GM19452 (cell line): ENCODE measurements around the gene OS9.

Experiments used
- ATAC-seq: cut with Tn5 transposase; IDR thresholded peaks from one replicate; pipeline ENCODE4 v1.9.1; 2021; ENCODE audit not compliant: unreplicated experiment

Gene OS9

DNA sequence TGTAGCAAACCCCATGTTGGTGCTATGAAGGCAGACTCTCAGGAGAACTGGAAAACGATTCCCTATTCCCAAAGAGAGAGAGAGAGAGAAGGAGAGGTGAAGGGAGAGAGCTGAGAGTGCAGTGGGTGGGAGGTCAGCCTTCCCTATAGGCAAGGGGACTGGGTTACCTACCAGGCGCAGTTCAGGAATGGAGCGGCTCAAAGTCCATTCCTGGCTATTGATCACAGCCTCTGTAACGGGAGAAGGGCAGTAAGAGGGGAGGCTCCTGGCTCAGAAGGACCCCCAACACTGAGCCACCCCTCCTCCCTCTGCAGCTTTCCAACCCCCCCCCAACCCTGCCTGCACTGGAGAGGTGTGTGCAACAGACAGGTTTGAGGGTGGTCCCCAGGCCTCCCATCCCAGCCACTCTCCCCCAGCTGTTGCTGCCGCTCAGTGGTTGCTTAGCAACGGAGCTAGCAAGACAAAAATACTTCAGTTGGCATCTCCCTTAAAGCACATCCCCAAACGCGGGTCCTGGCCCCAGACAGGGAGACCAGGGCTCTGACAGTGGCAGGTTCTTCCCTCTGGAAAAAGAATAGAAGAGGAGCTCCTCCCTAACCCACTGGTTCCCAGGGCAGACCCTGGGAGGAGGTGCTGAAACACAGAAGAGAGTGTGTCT is 41.4 kb downstream of the OS9 start:
- no peak for ATAC-seq

DNA sequence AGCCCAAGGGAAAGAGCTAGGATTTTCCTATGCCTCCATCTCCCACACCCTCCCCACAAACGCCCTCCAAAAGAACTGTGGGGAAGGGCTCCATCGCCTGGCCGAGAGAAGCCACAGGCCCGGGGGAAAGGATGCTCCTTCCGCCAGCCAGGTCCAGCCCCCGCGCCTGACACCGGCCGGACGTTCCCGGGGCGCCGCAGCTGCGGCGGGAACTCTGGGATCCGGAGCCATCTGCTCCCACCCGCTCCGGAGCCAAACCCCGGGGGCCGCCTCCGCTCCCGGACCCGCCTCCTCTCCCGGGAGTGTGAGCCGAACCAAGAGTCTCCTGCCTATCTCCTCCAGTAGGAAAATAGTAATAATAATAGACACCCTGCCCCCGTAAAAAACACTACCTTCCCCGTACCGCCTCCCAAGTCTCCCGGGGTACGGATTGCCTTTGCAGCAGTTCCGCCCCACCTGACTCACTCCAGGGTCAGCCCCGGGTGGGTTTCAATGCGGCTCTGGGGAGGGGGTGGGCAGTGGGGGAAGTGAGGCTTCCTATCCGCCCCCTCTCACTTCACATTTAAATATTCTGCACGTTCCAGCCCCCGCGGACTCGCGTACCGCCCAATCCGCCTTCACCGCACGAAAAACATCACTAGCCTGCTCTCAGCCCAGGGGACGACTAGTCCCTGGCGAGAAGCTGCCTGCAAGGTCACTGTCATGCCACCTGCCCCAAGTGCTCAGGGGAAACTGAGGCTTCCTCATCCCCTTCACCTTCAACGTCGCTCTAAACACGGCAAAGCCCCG is 42.2 kb downstream of the OS9 start:
- no peak for ATAC-seq

DNA sequence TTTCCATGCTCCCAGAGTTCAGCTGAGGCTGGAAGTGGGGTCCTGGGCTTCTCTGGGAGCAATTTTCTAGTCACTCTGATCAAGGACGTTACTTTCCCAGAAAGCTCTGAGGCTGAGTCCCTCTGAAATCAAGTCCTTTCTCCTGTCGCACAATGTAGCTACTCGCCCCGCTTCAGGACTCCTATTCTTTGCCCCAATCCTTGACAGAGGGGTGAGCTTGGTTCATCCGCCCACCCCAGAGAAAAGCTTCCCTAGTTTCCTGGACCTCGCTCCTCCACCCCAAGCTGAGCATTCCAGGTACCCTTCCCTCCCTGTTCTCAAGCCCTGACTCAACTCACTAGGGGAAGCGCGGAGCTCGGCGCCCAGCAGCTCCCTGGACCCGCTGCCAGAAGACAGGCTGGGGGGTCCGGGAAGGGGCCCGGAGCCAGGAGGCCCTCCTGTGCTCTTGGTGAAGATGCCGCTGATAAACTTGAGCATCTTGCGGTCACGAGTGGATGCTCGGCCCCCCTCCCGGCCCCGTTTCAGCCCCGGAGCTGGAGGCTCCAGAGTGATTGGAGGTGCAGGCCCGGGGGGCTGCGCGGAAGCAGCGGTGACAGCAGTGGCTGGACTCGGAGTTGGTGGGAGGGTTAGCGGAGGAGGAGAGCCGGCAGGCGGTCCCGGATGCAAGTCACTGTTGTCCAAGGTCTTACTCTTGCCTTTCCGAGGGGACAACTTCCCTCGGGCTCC is 43.0 kb downstream of the OS9 start:
- ATAC-seq, result no peak

DNA sequence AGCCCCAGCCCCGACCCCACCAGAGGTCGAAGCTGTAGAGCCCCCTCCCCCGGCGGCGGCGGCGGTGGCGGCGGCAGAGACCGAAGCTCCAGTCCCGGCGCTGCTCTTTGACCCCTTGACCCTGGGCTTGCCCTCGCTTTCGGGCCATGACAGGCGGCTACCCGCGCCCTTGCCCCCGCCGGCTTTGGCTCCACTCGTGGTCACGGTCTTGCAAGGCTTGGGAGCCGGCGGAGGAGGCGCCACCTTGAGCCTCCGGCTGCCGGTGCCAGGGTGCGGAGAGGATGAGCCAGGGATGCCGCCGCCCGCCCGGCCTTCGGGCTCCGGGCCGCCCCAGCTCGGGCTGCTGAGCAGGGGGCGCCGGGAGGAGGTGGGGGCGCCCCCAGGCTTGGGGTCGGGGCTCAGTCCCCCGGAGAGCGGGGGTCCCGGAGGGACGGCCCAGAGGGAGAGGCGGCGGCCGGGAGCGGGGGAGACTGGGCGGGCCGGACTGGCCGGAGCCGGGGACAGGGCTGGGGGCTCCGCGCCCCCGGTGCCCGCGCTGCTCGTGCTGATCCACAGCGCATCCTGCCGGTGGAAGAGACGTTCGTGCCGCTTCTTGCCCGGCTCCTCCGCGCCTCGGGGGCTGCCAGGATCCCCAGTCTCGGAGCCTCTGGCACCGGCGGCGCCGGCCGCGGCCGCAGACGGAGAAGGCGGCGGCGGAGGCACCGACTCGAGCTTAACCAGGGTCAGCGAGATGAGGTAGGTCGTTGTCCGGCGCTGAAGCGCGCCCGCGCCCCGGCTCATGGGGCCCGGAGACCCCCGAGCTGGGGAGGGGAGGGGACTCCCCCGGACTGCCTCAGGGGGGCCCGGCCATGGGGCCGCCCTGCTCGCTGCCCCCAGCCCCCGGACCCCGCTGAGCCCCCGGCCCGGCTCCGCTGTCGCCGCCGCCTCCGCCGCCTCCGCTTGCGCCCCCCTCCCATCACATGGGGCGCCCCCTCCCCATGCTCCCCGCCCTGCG is 43.8 kb downstream of the OS9 start:
- no peak for ATAC-seq

DNA sequence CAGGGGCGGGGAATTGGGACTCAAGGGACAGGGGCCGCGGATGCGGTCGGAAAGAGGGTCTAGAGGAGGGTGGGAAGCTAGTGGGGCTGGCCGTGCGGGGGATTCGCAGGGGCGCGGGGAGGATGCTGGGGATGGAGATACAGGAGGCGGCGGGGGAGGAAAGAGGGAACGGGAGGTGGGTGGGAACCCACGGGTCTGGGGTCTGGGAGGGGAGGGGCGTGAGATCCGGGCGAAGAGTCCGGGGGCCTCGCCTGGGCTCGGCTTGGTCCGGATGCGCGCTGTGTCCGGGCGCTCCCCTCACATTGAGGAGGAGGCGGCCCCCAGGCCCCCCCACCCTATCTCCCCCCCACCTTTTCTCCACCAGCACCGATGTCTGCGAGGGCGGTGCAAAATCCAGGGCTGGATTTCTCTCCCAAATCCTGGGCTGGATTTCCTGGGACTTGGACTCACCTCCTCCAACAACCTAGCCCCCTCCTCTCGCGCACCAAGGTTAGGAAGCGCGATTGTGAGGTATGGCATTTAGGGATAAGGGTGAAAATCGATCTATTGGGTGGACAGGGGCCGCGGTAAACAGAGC is 44.8 kb downstream of the OS9 start, which contains the start of gene AGAP2:
TSS of gene AGAP2 (minus strand) at position 82 of the 577 bp plus-strand sequence. CDS start 496 bp downstream, outside the sequence.
- no peak for ATAC-seq

DNA sequence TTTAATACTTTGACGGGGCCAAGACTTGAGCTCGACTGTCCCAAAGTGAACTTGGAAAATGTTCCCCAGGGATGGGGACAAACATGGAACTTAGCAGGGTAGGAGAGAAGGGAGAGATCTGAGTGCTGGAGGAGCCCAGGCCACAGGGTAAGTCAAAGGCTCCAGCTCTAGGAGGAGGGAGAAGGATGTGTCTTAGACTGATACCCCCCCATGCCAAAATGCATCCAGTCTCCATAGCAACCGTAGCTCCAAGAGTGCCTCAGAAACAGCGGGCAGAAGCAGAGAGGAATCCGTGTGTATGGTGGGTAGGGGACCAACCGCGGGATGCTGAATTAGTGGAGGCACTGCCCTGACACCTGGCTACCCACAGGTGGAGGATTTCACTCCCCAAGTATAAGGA is 45.5 kb downstream of the OS9 start:
- ATAC-seq, result no peak

DNA sequence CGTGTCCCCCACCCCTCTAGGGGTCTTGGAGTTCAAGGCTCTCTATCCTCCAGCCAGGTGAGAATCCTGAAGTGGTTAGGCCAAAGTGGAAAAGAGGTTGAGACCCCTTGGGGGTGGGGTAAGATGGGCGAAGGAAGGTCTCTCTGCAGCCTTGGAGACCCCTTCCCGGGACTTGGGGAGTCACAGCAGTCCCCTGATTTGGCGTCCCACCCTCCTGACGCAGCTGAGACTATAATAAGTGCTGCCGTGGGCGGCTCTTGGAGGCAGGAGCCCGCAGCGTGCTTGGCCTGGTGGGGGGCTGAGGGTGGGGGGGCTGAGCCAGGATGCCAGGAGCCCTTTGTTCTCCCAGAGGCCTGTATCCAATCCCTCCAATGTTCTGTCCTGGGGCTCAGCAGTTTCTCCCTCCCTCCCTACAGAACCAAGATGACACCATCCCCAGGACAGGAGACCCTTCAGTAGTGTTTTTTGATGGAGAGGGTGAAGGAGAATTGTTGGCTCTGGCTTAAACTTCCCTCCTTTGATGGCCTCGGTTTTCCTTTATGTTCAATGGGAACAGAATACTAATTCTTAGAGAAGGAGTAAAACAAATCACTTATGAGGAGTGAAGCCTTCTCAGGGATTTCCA is 46.1 kb downstream of the OS9 start:
- ATAC-seq, result no peak

DNA sequence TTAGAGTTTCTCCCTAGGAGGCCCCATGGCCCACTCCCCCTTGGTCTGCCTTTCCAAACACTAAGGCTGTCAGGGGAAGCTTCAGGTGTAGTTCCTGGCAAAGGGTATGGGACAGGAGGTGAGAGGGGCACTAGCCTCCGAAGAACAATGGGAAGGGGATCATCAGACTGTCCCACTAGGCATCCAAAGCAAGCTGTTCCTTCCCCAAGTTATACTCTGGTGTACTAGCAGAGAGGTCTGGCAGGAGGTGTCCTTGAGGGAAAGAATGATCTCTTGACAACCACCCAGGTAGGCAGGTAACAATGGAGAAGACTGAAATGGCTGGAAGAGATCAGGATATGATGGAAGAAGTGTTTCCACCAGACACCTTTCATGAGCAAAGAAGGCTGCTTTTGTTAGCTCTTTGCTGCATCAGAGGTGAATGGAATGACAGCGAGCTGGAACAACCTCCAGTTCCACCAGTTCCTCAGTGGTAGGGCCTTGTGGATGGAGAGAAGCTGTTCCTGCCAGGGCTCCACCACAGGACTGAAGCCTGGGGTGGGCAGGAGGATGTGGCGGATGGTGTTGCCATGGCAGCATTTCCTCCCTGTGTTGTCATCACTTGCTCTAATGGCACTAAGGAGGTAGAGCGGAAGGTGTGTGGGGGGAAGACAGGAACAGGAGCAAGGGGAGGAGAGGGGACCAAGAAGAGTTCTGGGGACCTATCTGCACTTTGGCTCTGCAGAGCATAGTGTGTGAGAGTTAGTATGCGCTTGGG is 46.9 kb downstream of the OS9 start:
- peak; percentile 39 for ATAC-seq

DNA sequence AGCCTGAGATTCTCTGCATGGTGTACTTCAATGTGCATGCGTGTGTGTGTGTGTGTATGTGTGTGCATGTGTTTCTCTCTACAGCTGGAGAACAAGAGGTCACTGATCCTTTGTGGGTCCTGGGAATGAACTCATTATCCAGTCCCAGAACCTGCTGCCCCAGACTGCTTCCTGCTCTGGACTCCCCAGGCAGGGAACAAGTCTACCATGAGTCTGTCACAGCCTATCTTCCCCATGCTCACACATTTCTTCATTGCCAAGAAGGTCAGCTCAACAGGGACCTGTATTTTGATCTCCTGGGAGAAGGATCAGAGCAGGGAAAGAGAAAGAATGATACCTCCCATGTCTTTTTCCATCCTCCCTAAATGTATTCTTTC is 47.5 kb downstream of the OS9 start:
- ATAC-seq, result no peak

DNA sequence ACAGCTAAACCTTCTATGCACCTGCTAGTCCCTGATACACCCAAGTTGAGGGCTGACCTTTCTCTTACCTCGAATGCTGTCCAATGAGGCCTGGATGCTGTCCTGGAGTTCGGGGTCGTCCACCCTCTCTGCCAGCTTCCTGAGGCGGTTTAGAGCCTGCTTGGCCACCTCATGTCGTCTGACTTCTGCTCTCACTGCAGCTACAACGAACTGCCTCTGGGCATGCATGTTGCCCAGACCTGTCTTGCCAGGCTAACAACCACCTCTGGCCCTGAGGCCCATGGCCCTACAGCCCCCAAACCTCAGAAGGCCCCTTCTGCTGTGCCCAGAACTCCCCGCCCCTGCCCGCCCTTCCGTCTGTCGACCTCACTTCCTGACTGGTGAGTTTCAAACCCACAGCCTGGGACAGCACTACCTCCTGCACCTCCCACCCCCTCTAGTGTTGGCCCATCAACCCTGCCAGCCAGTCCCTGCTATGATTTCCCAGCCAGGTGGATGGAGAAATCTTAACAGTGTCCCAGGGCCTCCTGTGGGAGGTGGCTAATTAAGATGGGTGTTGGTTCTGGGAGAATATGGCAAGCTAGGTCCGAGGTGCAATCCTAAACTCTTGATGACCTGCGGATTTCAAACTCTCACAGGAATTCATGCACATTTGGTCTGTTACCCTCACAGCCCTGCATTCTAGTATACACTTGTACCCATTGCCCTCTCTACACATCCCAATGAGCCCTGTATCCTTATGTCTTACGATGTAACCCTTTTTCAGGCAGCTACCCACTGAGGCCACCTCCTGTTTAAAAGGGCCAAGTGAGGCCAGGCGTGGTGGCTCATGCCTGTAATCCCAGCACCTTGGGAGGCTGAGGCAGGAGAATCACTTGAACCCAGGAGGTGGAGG is 48.2 kb downstream of the OS9 start:
- peak; percentile 46 for ATAC-seq

DNA sequence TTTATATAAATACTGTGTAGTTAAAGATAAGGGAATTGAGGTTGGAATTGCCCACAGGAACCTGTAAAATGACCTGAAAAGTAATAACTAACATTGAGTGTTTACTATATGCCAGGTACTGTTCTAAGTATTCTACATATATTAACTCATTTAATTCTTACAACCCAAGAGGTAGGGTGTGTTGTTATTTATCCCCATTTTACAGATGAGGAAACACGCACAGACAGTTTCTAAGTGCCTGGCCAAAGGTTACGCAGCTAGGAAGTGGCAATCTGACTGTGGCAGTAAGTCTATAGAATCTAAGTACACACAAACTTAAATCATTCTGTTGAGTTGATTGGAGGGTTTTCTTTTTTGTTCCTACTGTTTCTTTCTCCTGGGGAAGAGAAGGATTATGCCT is 49.8 kb downstream of the OS9 start:
- no peak for ATAC-seq

DNA sequence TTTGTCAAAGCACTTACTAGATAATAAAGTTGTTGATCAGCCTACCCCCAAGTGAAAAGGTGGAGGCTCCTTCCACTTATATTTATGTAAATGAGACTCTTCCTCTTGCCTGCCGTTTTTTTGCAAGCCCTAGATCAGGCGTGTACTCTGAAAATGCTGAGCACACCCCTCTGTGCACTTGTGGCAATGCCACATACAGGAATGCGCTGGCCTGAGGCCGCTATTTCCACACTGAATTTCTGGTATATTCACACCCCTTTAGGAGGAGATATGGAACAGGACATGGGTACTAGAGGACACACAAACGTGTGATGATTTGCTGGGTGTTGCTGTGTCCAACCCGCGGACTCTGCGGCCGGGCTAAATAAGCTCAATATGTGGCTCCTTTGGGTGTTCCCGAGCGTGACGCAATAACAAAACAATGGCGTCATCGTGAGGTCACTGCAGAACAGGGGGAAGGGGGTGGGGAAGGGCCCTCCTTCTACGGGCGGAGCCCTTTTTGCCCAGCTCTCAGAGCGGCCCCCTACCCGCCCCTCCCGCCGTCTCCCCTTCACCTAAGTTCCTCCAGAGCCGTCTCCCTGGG is 50.4 kb downstream of the OS9 start:
- ATAC-seq, result peak; percentile 43

DNA sequence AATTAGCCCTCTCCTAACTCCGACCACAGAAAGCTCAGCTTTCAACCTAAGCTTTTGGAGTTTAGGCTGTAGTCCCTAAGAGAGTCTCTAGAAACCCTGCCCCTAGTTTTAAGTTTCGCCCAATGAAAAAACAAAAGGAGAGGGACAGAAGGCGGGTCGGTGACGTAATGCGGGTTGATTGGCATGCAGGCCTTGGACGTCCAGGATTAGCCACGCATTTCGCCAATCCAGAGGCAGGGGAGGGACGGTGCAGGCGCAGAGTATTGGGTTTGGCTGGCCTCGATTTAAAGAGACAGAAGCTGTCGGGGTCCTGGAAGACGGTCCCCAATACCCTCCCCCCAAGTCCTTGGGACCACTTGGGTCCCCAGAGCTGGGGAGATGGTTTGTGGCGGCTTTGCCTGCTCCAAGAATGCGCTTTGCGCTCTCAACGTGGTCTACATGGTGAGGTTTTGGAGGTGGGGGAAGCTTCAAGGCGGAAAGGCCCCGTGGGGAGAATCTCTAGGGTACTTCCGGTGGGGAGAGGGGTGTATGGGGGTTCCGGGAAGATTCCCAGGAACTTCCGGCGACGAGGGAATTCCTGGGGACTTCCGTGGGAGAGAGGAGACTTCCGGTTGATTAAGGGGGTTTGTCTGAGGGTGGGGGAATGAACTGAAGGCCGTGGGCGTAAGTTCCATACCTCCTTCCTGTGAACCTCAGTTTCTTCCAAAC is 51.0 kb downstream of the OS9 start, which contains the start of gene TSPAN31:
TSS of gene TSPAN31 (plus strand) at position 263 of the 708 bp plus-strand sequence. CDS start at position 379, 116 bp downstream.
- ATAC-seq, result peak; percentile 79

DNA sequence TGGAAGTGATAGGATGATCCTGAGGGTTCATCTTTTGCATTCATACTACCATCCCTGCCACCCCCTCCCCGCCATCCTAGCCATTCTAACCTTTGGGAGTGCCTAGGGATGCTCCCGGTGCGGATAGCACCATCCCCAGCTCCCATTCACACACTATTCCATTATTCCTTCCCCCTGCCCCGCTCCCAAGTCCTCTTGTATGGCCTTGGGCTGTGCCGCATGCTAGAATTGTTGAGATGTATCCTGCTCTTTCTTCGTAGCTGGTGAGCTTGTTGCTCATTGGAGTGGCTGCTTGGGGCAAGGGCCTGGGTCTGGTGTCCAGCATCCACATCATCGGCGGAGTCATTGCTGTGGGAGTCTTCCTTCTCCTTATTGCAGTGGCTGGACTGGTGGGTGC is 51.6 kb downstream of the OS9 start:
- ATAC-seq, result no peak

DNA sequence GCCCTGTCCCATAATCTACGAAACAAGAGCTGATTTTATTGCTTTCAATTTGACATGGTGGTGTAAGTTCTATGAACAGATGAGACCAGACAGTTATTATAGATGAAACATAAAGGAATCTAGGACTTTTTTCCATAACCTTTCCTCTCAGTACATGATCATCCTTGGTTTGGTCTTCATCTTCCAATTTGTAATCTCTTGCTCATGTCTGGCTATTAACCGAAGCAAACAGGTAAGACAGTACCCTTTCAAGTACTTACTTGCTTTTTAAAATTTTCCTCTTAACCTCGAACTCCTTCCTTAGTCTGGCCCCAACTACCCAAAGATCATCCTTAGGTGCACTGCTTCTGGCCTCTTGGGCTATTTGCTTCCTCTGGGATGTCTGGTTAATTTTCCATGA is 52.1 kb downstream of the OS9 start:
- ATAC-seq, result no peak

DNA sequence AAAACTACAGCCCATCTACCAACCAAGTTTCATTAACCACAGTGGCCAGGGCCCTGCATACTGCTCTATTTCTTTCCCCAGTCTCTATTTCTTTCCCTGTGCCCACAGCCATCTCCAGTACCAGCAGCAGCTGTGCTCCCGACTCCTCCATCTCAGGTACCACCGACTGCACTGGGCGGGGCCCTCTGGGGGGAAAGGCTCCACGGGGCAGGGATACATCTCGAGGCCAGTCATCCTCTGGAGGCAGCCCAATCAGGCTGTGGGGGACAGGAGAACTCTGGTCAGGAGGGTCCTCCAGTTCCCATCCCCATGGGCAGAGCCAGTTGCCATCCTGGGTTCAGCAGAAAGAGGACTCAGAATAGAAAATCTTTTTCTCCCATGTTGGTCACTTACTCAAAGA is 55.1 kb downstream of the OS9 start:
- ATAC-seq, result no peak
